ENCODE measurements around the gene RLF.
"Not testable (repeated sequence)": the region's sequence is repeated elsewhere in the genome, so short reads cannot be mapped to it uniquely, and the experiment has no call there.

RLF gene

DNA sequence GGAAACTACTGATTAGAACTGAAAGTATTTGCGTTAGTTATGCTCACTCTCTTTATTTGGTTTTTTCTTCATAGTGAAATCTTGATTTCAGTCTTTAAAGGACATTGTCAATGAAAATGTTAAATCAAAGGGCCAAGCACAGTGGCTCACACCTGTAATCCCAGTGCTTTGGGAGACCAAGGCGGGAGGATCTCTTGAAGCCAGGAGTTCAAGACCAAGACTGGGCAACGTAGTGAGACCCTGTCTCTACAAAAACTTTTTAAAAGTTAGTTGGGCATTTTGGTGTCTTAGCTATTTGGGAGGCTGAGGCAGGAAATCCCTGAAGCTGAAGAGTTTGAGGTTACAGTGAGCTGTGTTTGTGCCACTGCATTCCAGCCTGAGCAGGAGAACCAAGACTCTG is 13.6 kb downstream of the RLF start:
- no peak for DNase-seq

DNA sequence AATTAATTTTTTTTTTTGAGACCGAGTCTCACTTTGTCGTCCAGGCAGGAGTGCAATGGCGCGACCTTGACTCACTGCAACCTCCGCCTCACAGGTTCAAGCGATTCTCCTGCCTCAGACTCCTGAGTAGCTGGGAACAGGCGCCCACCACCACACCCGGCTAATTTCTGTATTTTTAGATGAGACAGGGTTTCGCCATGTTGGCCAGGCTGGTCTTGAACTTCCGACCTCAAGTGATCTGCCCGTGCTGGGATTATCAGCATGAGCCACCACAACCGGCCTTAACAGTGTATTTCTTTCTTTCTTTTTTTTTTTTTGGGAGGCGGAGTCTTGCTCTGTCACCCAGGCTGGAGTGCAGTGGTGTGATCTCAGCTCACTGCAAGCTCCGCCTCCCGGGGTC is 15.8 kb downstream of the RLF start:
- not testable (repeated sequence) for DNase-seq

DNA sequence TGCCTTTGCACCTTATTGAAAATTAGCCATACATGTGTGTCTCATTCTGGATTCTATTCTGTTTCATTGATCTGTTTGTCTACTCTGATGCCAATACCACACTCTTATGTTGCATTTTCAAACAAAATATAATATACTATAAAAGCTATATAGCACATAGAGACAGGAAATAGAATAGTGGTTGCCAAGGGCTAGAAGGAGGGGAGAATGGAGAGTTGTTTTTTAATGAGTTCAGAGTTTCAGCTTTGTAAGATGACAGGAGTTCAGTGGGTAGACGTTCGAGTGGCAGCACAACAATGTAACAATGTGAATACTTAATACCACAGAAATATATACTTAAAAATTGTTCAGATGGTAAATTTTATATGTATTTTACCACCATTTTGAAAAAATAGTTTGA is 17.0 kb downstream of the RLF start:
- no peak for DNase-seq

DNA sequence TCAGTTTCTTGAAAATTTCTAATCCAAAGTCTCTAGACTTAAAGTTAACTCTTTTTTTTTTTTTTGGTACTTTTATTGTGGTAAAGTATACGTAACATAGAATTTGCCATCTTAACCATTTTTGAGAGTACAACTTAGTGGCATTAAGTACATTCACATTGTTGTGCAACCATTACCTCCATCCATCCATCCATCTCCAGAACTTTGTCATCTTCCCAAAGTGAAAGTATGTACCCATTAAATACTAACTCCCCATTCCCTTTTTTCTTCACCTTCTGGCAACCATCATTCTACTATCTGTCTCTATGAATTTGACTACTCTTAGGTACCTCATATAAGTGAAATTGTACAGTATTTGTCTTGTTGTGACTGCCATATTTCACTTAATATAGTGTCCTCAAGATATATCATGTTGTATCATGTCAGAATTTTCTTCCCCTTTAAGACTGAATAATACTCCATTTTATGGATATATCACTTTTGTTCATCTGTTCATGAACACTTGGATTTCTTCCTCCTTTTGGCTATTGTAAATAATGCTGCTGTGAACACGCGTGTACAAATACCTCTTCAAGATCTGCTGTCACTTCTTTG is 18.4 kb downstream of the RLF start:
- no peak for DNase-seq

DNA sequence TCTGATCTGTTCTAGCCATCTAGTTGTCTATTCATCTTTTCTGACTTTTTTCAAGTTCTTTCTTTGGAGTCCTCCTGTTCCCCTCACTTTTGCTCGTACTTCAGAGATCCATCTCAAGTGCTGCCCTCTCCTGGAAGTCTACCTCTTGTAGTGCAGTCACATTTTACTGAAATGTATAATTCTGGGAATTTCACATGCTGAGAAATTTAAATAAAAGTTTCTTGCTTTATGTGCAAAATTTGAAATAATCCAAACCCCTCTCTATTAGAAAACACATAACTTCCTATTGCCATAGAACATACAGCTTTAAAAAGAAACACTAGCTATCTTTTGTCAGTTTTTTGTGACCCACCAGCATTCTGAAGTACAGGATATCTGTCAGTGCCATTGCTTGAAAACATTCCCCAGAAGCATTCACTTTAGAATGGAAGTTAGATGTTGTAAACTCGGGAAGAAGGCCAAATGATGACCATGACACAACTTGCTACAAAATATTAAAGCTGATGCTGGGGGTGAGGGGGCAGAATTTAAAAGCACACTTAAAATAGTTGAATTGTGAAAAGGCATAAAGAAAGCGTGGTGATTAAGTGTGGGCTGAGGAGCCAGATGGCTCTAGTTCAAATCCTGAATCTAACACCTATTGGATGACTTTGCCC is 22.0 kb downstream of the RLF start:
- DNase-seq, result no peak

DNA sequence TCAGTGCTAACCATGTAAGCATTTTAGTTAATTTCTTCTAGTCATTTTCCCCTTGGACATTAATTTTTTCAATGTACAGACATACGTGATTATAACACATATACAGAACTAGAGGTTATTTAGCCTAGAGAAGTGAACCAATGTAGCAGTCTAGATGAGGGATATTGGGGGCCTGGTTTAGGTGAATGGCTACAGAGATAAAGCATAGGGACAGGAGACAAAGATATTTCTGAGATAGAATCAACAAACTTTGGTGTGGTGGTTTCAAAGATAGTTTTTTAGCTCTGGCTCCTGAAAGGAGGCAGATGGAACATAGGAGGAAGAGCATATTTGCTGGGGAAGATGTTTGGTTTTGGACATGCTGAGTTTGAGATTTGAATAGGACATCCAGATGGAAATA is 23.0 kb downstream of the RLF start:
- DNase-seq, result no peak

DNA sequence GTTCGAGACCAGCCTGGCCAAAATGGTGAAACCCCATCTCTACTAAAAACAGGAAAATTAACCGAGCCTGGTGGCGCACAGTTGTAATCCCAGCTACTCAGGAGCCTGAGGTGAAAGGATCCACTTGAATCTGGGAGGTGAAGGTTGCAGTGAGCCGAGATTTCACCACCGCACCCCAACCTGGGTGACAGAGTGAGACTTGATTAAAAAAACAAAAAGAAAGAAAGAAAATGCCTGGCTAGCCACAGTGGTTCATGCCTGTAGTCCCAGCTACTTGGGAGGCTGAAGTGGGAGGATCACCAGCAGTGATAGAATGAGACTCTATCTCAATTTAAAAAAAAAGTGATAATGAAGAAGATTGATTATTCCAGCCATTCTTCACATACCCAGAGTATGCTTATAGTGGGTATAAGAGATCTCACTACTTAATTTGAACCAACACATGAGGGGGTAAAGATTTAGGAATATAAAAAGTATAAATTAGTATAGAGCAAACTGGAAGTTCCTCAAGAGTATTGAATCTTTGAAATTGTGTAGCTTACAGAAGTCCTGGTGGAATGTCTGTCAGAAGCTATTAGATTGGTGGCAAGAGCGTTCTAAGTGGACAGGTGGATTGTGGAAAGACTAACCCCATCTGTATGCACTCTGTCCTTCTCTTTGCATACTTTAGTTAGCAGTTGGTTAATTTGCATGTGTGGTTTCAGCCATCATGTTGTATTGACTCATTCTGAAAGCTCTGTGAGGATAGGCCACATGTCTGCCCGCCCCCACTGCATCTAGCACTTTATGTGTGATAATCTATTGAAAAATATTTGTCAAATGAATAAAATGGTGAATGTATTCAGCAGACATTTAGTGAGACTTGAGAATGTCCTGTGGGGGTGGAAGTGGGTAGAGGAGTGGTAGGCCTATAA is 25.0 kb downstream of the RLF start:
- DNase-seq, result no peak

DNA sequence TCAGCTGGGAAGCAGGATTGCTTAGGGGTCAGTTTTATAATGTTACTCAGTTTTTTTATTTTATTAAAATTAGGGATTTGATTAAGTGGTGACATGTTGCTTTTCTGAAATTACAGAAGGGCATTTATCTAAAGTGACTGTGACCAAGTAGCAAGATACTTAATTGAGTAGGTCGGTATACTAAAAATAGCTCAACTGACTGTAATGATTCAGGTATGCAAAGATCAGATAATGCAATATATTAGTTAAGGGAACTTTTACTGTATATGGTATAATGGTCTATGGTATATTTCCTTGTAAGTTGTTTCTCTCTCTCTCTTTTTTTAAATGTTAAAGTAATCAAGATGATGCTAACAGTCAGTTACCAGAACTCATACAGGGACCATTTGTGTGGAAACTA is 26.2 kb downstream of the RLF start:
- no peak for DNase-seq

DNA sequence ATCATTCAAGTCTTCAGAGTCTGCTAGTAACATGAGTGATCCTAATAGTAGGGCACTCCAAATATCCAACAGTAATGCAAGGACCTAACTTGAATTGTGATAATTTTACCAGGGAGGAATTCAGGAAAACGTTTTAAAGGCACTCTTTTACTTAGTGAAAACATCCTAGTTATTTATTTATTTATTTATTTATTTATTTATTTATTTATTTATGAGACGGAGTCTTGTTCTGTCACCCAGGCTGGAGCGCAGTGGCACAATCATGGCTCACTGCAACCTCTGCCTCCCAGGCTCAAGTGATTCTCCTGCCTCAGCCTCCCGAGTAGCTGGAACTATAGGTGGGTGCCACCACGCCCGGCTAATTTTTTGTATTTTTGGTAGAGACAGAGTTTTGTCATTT is 33.5 kb downstream of the RLF start:
- not testable (repeated sequence) for DNase-seq

DNA sequence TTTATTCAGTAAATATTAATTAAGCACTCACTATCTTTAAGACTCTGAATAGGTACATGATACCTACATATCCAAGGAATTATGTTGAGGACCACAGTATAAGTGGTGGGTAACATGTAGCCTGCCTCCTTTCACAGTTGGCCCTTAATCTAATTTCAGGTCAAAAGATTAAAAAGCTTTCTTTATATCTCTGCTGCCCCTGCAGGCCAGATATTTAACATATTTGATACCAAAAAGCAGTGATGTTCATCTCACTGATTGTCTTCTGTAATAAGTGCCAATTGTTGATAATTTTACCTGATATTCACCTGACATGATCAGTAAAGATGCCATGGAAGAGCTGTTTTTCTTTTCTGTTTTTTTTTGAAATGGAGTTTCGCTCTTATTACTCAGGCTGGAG is 36.5 kb downstream of the RLF start:
- DNase-seq, result no peak

DNA sequence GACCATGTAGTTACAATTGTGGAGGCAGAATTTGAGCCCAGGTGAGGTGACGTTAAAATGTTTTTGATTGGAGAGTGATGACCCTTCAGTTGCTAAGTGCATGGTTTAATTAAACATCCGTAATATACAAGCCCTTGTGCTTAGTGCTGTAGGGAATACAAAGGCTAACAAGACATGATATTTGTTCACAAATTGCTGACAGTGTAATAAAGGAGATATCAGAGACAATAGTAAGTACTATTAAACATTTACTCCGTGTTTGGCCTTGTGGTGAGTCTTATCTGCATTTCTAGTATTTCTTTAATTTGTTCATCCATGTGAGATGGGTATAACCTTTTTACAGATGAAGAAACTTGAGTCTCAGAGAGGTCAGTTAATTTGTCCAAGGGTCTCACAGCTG is 37.9 kb downstream of the RLF start:
- DNase-seq, result no peak

DNA sequence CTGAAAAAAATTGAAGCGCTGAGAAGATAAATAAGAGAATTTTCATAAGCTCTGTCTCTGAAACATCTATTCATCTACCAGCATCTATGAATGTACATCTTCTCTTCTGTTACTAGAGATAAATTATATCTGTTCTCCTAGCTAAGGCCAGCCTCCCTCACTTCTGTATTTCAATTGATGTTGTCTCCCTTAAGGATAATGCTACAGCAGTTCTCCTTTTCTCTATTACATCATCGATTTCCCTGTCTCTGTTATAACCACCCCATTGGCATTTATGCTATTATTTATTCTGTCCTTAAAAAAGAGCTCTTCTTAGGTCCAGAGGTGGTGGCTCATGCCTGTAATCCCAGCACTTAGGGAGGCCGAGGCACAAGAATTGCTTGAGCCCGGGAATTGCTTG is 43.7 kb downstream of the RLF start:
- DNase-seq, result no peak

DNA sequence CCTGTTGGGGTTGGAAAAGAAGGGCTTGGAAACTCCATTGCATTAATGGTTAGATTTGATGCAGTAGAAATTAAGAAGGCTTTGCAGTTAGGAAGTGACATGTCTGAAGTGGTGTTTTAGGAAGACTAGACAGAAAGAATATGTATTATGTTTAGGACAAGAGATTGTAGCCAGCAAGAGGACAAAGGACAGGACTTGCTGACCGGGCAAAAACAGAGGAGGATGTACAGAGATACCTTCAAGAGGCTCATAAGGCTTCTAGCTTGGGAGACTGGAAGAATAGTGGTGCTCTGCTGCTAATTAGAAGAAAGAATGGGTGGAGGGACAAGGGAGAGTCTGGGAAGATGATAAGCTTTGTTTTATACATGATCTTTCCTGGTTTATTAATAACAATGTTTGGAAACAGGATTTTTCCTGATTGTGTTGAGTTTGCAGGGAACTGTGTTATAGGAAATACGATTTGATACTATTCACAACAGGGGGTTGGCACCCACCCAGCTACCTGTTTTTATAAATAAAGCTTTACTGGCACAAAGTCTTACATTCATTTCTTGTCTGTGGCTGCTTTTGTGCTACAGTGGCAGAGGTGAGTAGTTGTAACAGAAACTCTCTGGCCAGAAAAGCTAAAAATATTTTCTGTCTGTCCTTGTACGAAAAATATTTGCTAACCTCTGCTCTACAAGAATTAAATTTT is 49.5 kb downstream of the RLF start:
- DNase-seq, result no peak

DNA sequence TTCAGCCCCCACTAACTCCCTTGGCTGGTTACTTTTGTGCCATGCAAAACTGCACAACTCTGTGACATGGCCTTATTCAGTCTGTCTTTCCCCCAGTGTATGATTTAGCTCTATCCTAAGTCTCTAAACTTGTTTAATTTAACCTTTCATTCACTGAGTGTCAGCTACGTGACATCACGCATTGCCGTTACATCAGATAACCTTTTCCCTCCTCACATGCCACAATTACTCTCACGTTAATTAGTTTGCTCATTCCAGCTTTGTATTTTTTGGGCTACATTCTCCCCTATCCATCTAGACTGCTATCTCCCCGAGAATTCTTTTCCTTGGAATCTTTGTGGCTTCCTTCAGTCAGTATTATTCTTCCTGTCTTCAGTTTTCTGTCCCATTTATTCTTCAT is 57.1 kb downstream of the RLF start:
- DNase-seq, result no peak

DNA sequence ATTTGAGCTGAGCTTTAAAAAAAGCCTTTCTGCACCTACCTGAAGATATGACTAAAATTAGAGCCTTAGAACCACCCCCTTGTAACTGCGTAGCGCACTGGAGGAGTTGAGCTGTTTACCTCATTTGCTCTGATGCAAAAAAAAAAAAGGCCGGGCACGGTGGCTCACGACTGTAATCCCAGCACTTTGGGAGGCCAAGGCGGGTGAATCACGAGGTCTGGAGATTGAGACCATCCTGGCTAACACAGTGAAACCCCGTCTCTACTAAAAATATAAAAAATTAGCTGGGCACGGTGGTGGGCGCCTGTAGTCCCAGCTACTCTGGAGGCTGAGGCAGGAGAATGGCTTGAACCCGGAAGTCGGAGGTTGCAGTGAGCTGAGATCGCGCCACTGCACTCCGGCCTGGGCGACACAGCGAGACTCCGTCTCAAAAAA is 60.3 kb downstream of the RLF start:
- not testable (repeated sequence) for DNase-seq

DNA sequence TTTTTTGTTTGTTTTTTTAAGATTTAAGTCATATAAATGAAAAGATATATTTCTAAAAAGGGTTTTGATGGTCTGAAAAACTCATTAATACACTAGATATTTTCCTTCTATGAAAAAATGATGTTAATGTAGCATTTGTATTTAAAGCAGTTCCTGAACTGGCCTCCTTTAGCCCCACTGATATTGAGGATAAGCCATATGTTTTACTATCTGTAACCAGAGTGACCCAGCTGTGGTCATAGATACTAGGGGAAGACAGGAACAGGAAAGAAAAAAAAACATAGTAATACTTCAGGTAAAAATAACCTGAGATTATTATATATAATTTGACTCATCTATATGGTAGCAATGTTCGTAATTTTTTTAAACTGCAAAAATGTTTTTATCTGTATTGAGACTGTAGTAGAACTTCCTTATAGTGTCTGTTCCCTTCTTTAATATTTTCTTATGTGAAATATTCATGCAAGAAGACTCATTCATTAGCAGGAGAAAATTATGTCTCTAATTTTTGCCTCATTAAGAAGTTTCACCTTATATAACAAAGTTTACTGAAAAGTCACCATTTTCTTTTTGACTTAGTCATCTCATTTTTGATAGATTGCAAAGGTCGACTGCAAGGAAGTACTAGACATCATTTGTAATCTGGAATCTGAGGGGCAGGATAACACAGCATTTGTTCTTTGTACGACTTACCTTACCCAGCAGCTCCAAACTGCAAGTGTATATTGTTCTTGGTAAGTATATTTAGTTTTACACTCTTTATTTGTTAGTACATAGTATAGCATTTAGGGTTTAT is 61.0 kb downstream of the RLF start:
- no peak for DNase-seq

DNA sequence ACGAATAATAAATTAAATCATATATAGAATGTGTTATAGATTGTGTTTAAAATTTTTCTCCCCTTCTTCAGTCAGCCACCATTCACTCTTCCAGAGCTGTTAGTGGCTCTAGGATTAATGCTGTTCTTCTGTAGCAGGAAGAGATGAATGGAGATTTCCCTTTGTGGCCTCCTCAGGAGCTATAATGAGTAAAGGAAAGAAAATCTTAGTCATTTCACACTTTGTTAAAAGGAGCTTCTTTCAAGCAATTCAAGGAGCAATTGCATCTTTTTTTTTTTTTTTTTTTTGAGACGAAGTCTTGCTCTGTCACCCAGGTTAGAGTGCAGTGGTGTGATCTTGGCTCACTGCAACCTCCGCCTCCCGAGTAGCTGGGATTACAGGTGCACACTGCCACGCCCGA is 62.9 kb downstream of the RLF start:
- no peak for DNase-seq

DNA sequence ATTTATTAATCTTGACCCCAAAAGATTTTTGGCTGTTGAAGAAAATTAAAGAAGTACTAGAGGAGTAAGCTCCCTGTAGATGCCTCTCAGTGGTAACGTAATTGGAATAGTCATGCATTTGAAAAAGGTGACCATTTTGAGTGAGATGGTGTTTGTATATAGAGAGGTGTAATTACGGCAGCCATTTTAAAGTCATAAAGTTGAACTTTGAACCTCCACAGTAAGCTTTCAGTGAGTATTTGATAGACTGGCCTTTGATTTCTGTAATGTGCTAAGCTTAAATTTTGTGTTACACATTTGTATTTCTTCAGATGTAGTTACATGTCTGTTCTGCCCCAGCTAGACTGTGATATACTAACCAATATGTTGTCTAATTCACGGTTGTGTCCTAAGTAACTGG is 65.0 kb downstream of the RLF start:
- DNase-seq, result no peak

DNA sequence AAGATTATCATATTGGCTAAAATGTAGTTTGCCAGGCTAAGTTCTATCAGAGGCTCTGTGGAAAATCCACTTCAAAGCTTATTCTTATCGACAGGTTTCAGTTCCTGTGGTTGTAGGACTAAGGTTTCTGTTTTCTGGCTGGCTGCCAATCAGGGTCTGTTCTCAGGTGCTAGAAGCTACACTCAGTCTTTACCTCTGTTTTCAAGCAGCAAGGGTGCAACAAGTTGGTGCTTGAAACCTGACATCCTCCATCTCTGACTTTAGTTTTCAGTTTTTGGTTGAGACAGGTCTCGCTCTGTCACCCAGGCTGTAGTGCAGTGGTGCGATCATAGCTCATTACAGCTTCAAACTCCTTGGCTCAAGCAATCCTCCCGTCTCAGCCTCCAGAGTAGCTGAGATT is 71.3 kb downstream of the RLF start:
- DNase-seq, result peak; percentile 46

DNA sequence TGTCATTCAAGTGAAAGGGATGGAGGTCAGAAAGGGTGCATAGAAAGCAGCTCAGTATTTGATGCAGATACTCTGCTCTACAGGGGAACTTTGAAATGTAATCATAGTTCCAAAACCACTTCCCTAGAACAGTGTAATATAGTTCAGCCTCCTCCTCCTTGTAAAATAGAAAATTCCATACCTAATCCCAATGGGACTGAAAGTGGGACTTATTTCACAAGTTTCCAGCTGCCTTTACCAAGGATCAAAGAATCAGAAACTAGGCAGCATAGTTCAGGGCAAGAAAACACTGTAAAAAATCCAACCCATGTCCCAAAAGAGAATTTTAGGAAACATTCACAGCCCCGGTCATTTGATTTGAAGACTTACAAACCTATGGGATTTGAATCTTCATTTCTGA is 78.4 kb downstream of the RLF start:
- DNase-seq, result no peak

DNA sequence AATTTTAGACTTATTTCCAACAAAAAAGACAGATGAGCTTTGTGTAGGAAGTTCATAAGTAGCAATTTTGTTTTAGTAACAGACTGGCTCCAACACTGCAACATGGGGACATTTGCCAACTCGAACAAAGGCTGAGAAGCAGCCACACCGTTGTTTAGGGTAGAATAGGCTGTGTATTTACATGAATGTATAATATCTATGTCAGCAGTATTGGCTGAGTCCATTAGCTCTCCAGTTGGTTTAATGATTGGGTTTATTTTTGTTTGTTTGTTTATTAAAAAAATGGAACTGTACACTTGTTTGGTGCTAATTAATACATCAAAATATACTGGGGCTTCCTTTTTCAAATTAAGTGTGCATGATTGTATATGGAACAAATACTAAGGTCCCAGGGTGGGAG is 79.2 kb downstream of the RLF start:
- no peak for DNase-seq

DNA sequence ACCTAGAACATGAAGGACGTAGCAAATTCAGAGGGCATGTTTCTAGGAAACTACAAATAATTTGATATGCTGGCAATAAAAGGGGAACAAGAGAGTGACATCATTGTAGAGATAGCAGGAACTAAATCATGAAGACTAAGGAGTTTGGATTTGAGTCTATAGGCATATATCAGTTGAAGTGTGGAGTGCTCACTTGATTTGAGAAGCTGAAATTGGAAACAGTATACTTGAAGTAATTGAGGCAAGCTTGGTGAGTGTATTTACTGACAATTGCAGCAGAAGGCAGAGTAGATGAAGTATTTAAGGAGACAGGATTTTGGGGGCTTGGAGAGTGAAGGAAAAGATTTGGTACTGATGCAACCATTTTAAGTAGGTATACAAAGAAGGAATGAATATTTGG is 80.2 kb downstream of the RLF start:
- no peak for DNase-seq

DNA sequence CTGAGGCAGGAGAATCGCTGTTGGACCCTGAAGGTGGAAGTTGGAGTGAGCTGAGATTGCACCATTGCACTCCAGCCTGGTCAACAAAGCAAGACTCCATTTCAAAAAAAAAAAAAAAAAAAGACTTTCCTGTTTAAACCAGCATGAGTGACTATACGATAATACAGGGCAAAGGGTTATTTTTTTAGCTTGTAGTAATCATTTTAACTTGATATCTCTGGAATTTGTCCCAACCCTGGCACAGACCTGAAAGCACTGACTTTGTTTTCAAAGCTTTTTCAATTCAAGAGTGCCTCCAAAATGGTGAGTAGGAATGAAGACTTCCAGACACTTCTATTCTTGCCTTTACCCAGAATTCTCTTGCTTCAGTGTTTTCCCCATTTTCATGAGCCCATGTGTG is 82.2 kb downstream of the RLF start:
- DNase-seq, result no peak
